HG02571 (cell line): ENCODE measurements around the gene ATP2C2.
"Not testable (repeated sequence)": the region's sequence is repeated elsewhere in the genome, so short reads cannot be mapped to it uniquely, and the experiment has no call there.

Source experiments
- ATAC-seq: cut with Tn5 transposase; IDR thresholded peaks from one replicate; pipeline ENCODE4 v1.9.1; 2021; ENCODE audit warnings: mild to moderate bottlenecking, moderate library complexity; ENCODE audit not compliant: unreplicated experiment

Gene ATP2C2

GRCh38 chr16:84418056-84418849 lies 49.9 kb downstream of the ATP2C2 start:
- ATAC-seq = no peak

GRCh38 chr16:84419730-84420129 lies 51.4 kb downstream of the ATP2C2 start:
- no peak for ATAC-seq

GRCh38 chr16:84420556-84420955 lies 52.2 kb downstream of the ATP2C2 start:
- not testable (repeated sequence) for ATAC-seq

- no peak for ATAC-seq
Observed at GRCh38 chr16:84421081-84421937, 53.0 kb downstream of the ATP2C2 start.

- ATAC-seq = no peak
Observed at GRCh38 chr16:84421938-84422220, 53.5 kb downstream of the ATP2C2 start.

- no peak for ATAC-seq
Observed at GRCh38 chr16:84423416-84423837, 55.1 kb downstream of the ATP2C2 start.

GRCh38 chr16:84425696-84426095 lies 57.4 kb downstream of the ATP2C2 start:
- ATAC-seq = no peak

- ATAC-seq = no peak
Observed at GRCh38 chr16:84426804-84427203, 58.5 kb downstream of the ATP2C2 start.

- no peak for ATAC-seq
Observed at GRCh38 chr16:84427553-84427952, 59.2 kb downstream of the ATP2C2 start.

- ATAC-seq = no peak
Observed at GRCh38 chr16:84430860-84431259, 62.5 kb downstream of the ATP2C2 start.

- ATAC-seq = no peak
Observed at GRCh38 chr16:84434800-84435199, 66.5 kb downstream of the ATP2C2 start.

- no peak for ATAC-seq
Observed at GRCh38 chr16:84436196-84436595, 67.9 kb downstream of the ATP2C2 start.

- no peak for ATAC-seq
Observed at GRCh38 chr16:84438971-84439696, 70.8 kb downstream of the ATP2C2 start.

- no peak for ATAC-seq
Observed at GRCh38 chr16:84442416-84443145, 74.2 kb downstream of the ATP2C2 start.

GRCh38 chr16:84443166-84443802 lies 74.9 kb downstream of the ATP2C2 start:
- ATAC-seq = no peak

GRCh38 chr16:84444476-84444875 lies 76.1 kb downstream of the ATP2C2 start:
- no peak for ATAC-seq

- ATAC-seq = no peak
Observed at GRCh38 chr16:84446084-84446483, 77.7 kb downstream of the ATP2C2 start.

GRCh38 chr16:84446596-84447392 lies 78.5 kb downstream of the ATP2C2 start:
- ATAC-seq = no peak

GRCh38 chr16:84448444-84448843 lies 80.1 kb downstream of the ATP2C2 start:
- no peak for ATAC-seq
